ENCODE data around the gene PACRG. TPM values are rescaled to one million over a fixed set of nuclear protein-coding genes. Genes with fewer than 3 reads are reported as not detected.

Gene PACRG
- total RNA-seq, 1 donor = under 0.01 TPM

DNA sequence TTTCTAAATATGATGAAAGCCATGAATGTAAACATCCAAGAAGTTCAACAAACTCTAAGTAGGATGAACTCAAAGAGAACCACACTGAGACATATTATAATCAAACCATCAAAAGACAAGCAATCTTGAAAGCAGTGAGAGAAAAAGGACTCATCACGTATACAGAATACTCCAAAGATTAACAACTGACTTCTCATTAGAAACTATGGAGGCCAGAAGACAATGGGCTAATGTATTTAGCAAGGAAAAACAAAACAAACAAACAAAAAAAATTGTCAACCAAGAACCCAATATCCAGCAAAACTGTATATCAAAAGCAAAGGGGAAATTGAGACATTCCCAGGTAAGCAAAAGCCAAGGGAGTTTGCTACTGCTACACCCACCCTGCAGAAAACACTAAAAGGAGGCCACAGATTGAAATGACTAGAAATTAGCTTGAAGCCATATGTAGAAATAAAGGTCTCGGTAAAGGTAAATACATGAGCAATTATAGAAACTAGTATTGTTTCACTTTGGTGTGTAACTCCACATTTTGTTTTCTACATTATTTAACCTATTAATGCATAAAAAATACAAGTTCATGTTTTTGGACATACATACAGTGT is 385.7 kb downstream of the PACRG start:
- no peak for DNase-seq (ENCODE audit: low read depth)
- TF ChIP-seq, protein P1, sequence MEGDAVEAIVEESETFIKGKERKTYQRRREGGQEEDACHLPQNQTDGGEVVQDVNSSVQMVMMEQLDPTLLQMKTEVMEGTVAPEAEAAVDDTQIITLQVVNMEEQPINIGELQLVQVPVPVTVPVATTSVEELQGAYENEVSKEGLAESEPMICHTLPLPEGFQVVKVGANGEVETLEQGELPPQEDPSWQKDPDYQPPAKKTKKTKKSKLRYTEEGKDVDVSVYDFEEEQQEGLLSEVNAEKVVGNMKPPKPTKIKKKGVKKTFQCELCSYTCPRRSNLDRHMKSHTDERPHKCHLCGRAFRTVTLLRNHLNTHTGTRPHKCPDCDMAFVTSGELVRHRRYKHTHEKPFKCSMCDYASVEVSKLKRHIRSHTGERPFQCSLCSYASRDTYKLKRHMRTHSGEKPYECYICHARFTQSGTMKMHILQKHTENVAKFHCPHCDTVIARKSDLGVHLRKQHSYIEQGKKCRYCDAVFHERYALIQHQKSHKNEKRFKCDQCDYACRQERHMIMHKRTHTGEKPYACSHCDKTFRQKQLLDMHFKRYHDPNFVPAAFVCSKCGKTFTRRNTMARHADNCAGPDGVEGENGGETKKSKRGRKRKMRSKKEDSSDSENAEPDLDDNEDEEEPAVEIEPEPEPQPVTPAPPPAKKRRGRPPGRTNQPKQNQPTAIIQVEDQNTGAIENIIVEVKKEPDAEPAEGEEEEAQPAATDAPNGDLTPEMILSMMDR (IDR thresholded peaks at IDR 0.05; ENCODE audit: insufficient read depth, low read depth, low read length) = no peak
- no peak overlapping the region for H3K4me3 ChIP-seq (ENCODE audit: low read depth, low read length)

DNA sequence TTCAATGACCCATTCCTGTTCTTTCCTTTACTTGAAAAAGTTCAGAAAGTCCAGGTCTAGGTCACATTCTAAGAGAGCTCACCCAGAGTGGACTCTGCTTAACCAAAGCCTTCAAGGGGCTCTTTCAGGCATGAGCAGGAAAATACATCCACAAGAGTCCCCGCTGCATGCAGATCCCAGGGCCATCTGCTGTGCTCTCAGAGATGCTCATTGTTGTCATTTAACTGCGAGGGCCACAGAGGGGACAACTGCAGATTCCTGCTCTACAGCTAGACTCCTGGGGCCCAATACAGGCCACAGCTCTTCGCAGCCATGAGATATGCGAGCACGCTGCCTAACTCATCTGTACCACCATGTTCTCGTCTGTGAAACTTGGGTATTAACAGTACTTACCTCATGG is 391.2 kb downstream of the PACRG start:
- no peak for DNase-seq (ENCODE audit: low read depth)
- TF ChIP-seq, protein P1 (IDR thresholded peaks at IDR 0.05; ENCODE audit: insufficient read depth, low read depth, low read length) = no peak
- H3K4me3 ChIP-seq (ENCODE audit: low read depth, low read length) = no peak overlapping the region

DNA sequence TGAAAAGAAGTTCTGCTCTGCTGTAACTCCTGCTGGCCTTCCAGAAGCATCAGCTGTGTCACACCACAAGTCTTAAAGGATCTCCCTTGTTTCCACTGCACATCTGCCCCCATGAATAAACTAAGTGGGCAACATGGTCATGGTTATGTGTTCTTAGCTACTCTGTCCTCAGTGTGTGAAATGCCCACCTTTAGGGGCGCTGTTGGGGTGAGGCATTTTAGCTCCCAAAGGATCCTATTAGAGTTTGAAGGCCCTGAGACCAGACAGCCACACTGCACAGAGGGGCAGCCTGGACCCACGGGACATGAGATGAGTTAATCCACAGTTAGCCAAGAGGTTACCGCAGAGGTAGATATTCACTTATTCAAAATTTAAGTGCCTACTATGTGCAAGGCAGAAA is 392.4 kb downstream of the PACRG start:
- DNase-seq (ENCODE audit: low read depth) = no peak
- TF ChIP-seq, protein P1 (IDR thresholded peaks at IDR 0.05; ENCODE audit: insufficient read depth, low read depth, low read length) = no peak
- no peak overlapping the region for H3K4me3 ChIP-seq (ENCODE audit: low read depth, low read length)

DNA sequence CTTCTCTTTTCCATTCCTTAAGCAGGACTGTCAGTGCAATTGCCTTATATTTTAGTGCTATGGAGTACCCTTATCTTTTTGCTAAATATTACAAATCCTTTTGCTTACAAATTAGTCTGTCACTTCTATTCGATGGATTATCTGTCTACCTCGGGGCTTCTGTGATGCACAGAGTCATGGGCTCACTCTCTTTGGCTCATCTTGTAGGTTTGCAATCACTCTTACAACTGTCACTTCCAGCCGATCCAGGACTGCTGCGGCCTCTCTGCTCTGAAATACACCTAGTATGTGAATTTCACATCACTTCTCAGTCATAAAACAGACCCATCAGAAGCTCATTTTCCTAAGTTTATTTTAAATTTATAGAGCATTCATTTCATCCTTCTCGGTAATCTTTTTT is 393.5 kb downstream of the PACRG start:
- TF ChIP-seq, protein P1 (IDR thresholded peaks at IDR 0.05; ENCODE audit: insufficient read depth, low read depth, low read length) = no peak
- no peak overlapping the region for H3K4me3 ChIP-seq (ENCODE audit: low read depth, low read length)
- DNase-seq (ENCODE audit: low read depth) = no peak

DNA sequence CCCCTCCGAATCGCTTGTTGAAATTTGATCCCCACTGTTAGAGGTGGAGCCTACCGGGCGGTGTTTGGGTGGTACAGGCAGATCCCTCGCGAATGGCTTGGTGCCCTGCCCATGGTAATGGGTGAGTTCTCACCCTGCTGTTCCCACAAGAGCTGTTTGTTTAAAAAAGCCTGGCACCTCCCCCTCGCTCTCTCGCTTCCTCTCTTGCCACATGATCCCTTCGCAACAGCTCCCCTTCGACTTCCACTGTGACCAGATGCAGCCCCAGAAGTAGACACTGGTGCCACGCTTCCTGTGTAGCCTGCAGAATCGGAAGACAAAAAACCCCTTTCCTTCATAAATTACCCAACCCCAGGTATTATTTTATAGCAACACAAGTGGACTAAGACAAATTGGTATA is 394.6 kb downstream of the PACRG start:
- no peak for DNase-seq (ENCODE audit: low read depth)
- no peak overlapping the region for H3K4me3 ChIP-seq (ENCODE audit: low read depth, low read length)
- TF ChIP-seq, protein P1 (IDR thresholded peaks at IDR 0.05; ENCODE audit: insufficient read depth, low read depth, low read length) = no peak

DNA sequence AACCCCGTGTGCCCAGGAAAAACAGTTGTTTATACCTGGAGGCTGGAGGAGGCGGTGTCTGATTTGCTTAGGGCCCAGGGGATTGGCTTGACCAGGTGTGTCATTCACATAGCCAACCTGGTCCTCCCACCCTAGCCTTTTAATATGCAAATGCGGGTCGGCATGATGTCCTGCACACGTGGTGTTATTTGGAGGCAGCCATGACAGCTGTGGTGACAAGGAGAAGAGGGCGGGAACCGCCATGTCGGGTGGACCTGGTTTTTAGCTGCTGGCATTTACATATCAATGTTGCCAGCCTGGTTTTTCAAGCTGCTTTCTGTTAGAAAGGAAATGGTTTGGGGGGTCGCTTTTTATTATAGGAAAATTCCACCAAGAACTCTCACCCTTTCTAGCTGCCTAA is 395.3 kb downstream of the PACRG start:
- TF ChIP-seq, protein P1 (IDR thresholded peaks at IDR 0.05; ENCODE audit: insufficient read depth, low read depth, low read length) = no peak
- no peak for DNase-seq (ENCODE audit: low read depth)
- no peak overlapping the region for H3K4me3 ChIP-seq (ENCODE audit: low read depth, low read length)

DNA sequence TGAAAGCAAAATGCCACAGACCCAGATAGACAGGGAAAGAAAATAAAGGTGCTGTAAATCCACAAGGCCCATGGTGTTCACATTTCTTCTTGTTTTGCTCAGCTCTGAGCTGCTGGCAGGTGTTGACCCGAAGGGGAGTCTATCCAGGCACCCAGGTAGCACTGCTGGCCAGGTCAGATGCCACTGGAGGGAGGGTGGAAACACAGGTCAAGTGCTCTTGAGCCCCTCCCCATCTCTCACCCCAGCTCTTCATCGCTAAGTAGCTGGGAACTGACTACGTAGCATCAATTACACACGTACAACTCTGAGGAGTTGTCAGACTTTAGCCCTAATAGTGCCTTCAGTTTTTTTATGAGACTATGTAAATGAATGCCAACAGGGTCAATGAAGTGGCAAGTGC is 399.0 kb downstream of the PACRG start:
- TF ChIP-seq, protein P1 (IDR thresholded peaks at IDR 0.05; ENCODE audit: insufficient read depth, low read depth, low read length) = no peak
- H3K4me3 ChIP-seq (ENCODE audit: low read depth, low read length) = no peak overlapping the region
- DNase-seq (ENCODE audit: low read depth) = no peak

Measured in fibroblast of villous mesenchyme (primary cell).